PC-3 (cell line): ENCODE results near the gene TMEM209. TPM values are rescaled to one million over a fixed set of nuclear protein-coding genes. Genes with fewer than 3 reads are reported as not detected.

ENCODE experiments used
- ATAC-seq: fragments of 200-7000 bp; cut with Tn5 transposase; 2 replicates; pipeline ENCODE4 v1.9.1; 2020; ENCODE audit warnings: mild to moderate bottlenecking, moderate library complexity
- BruUV-seq: library from RNA; stranded (reverse); fragments of 400-500 nt; replicated peaks from 2 replicates; lab custom pipeline; 2021; lab: Mats Ljungman, UMichigan
- CTCF ChIA-PET: fragments of 300-600 bp; sonication (Branson Sonifier 250); formaldehyde crosslinking; loops from one replicate; lab custom pipeline; 2022; ENCODE audit warnings: antibody characterized with exemption; lab: Charles Lee
- POLR2A ChIA-PET: fragments of 300-600 bp; sonication (Branson Sonifier 250); formaldehyde crosslinking; loops from one replicate; lab custom pipeline; 2022; ENCODE audit warnings: antibody characterized with exemption; ENCODE audit not compliant: unreplicated experiment; lab: Charles Lee
- DNase-seq: peaks from one replicate; pipeline ENCODE4 v3.0.0-alpha.2; 2015
- H2AFZ ChIP-seq: fragments of 300-600 bp; sonication (generic); 2 replicates; pipeline ENCODE4 v1.6.0; 2016; ENCODE audit warnings: antibody characterized with exemption, low read length
- H3F3A ChIP-seq: fragments of 300-600 bp; sonication (generic); one replicate; pipeline ENCODE4 v1.6.0; 2017; ENCODE audit warnings: antibody characterized with exemption, low read length, control low read depth, mild to moderate bottlenecking; ENCODE audit not compliant: unreplicated experiment
- H3K27ac ChIP-seq: fragments of 300-600 bp; sonication (generic); 2 replicates; pipeline ENCODE4 v1.5.1; 2016; ENCODE audit warnings: mild to moderate bottlenecking, low read length
- H3K27me3 ChIP-seq: fragments of 300-600 bp; sonication (generic); 2 replicates; pipeline ENCODE4 v1.6.1; 2016; ENCODE audit warnings: low read length, mixed read lengths
- H3K36me3 ChIP-seq: fragments of 300-600 bp; sonication (generic); 2 replicates; pipeline ENCODE4 v1.6.1; 2016; ENCODE audit warnings: low read depth, mixed run types, low read length, mixed read lengths
- H3K4me1 ChIP-seq: fragments of 300-600 bp; sonication (generic); 2 replicates; pipeline ENCODE4 v1.5.1; 2016; ENCODE audit warnings: low read length; ENCODE audit not compliant: insufficient read depth
- H3K4me2 ChIP-seq: fragments of 300-600 bp; sonication (generic); 2 replicates; pipeline ENCODE4 v1.6.0; 2016; ENCODE audit warnings: low read length
- H3K4me3 ChIP-seq: fragments of 300-600 bp; sonication (generic); 2 replicates; pipeline ENCODE4 v1.5.1; 2016; ENCODE audit warnings: mild to moderate bottlenecking, low read length, mixed read lengths
- H3K79me2 ChIP-seq: fragments of 300-600 bp; sonication (generic); 2 replicates; pipeline ENCODE4 v1.6.1; 2017; ENCODE audit warnings: low read length, mixed read lengths
- H3K9ac ChIP-seq: fragments of 300-600 bp; sonication (generic); 2 replicates; pipeline ENCODE4 v1.6.0; 2016; ENCODE audit warnings: mild to moderate bottlenecking, low read length
- H3K9me2 ChIP-seq: fragments of 300-600 bp; sonication (generic); replicated peaks from 2 replicates; pipeline ENCODE4 v1.6.1; 2016; ENCODE audit warnings: mixed run types, low read length, mixed read lengths
- H3K9me3 ChIP-seq: fragments of 300-600 bp; sonication (generic); 2 replicates; pipeline ENCODE4 v1.6.1; 2016; ENCODE audit warnings: low read length, mixed read lengths
- H4K20me1 ChIP-seq: fragments of 300-600 bp; sonication (generic); 2 replicates; pipeline ENCODE4 v1.6.1; 2016; ENCODE audit warnings: low read length, mixed read lengths
- EZH2 ChIP-seq: fragments of 300-600 bp; sonication (generic); IDR thresholded peaks from one replicate; pipeline ENCODE4 v1.6.1; 2017; ENCODE audit warnings: antibody characterized with exemption, mild to moderate bottlenecking, low read length; ENCODE audit not compliant: unreplicated experiment
- EZH2phosphoT487 ChIP-seq: fragments of 300-600 bp; sonication (generic); IDR thresholded peaks from 2 replicates; pipeline ENCODE4 v1.6.1; 2018; ENCODE audit warnings: mild to moderate bottlenecking, antibody characterized with exemption, low read length, borderline replicate concordance
- intact Hi-C: fragments of 100-400 bp; cut with micrococcal nuclease; formaldehyde crosslinking; loops from 2 replicates; pipeline ENCODE4 v1.9.0; 2023
- total RNA-seq: library from RNA; depleted of rRNA; stranded (reverse); fragments of >200 nt; gene quantifications from 2 replicates; pipeline ENCODE4 v1.2.3, GENCODE V29; 2014
- TF ChIP-seq, protein P1 (sequence below): fragments of 300-600 bp; sonication (generic); conservative IDR thresholded peaks from 2 replicates; pipeline ENCODE4 v1.5.1; 2017; ENCODE audit warnings: antibody characterized with exemption, low read depth, mild to moderate bottlenecking, low read length

Gene TMEM209
- total RNA-seq, 1 experiment from 2014 or later: 23.2 TPM

DNA sequence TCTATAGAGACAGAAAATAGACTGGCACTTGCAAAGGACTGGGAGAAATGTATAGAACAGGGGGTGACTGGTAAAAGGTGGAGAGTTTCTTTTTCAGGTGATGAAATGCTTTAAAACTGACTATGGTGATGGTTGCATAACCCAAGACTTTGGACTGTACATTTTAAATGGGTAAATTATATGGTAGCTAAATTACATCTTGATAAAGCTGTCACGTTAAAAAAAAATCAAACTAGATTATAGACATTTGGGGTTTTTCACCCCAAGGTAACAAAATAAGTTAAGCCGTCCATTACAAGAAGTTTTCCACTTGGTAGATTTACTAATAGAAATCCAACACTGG, 24.0 kb downstream of the TMEM209 start:
- Histone ChIP-seq H4K20me1 (no peaks in the 10 kb centered on the region), H2AFZ (no peak overlapping the region), H3K9ac (no peak overlapping the region), H3K4me3 (no peak overlapping the region), H3K9me2 (no peaks in the 10 kb centered on the region), H3K4me1 (no peaks in the 10 kb centered on the region), H3K9me3 (no peaks in the 10 kb centered on the region), H3K4me2 (no peak overlapping the region), H3K36me3 (peaks cover 50% of the 10 kb centered on the region), H3K27ac (peak overlapping the region; percentile 16), H3F3A (no peaks in the 10 kb centered on the region), H3K79me2 (no peaks in the 10 kb centered on the region), H3K27me3 (no peaks in the 10 kb centered on the region)
- CTCF ChIA-PET: no interaction called here
- intact Hi-C loops: no loop called here
- TF ChIP-seq EZH2phosphoT487: no peak
- TF ChIP-seq, protein P1, sequence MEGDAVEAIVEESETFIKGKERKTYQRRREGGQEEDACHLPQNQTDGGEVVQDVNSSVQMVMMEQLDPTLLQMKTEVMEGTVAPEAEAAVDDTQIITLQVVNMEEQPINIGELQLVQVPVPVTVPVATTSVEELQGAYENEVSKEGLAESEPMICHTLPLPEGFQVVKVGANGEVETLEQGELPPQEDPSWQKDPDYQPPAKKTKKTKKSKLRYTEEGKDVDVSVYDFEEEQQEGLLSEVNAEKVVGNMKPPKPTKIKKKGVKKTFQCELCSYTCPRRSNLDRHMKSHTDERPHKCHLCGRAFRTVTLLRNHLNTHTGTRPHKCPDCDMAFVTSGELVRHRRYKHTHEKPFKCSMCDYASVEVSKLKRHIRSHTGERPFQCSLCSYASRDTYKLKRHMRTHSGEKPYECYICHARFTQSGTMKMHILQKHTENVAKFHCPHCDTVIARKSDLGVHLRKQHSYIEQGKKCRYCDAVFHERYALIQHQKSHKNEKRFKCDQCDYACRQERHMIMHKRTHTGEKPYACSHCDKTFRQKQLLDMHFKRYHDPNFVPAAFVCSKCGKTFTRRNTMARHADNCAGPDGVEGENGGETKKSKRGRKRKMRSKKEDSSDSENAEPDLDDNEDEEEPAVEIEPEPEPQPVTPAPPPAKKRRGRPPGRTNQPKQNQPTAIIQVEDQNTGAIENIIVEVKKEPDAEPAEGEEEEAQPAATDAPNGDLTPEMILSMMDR: no peak
- TF ChIP-seq EZH2: no peak
- no TSS peak for BruUV-seq
- DNase-seq: no peak
- POLR2A ChIA-PET: no interaction called here
- ATAC-seq: no peak

DNA sequence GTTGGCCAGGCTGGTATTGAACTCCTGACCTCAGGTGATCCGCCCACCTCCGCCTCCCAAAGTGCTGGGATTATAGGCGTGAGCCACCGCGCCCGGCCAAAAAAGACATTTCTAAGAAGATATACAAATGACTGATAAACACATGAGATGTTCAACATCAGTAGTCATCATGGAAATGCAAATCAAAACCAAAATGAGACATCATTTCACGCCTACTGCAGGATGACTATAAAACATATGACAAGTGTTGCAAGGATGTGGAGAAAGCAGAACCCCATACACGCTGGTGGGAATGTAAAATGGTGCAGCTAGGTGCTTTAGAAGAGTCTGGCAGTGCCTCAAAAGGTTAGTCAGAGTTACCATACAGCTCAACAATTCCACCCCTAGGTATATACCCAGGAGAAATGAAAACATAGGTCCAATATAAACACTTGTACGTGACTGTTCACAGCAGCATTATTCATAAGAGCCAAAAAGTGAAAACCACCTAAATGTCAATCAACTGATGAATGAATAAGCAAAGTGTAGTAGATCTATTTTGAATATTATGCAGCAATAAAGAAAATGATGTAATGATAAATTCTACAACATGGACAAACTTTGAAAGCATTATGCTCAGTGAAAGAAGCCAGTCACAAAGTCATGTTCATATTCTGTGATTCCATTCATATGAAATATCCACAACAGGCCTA, 24.5 kb downstream of the TMEM209 start:
- ChIA-PET CTCF (no interaction called here), POLR2A (no interaction called here)
- no TSS peak for BruUV-seq
- no peaks in the 10 kb centered on the region for H3K27me3 ChIP-seq
- H3K9me2 ChIP-seq: no peaks in the 10 kb centered on the region
- no peaks in the 10 kb centered on the region for H4K20me1 ChIP-seq
- H3K4me1 ChIP-seq: no peaks in the 10 kb centered on the region
- no peak overlapping the region for H2AFZ ChIP-seq
- peak overlapping the region; percentile 43 for H3K27ac ChIP-seq
- intact Hi-C loops: no loop called here
- peak; percentile 98 for ATAC-seq
- peak; percentile 59 for DNase-seq
- no peak overlapping the region for H3K9ac ChIP-seq
- H3K4me2 ChIP-seq: no peak overlapping the region
- H3K36me3 ChIP-seq: peaks cover 50% of the 10 kb centered on the region
- no peak overlapping the region for H3K4me3 ChIP-seq
- H3K9me3 ChIP-seq: no peaks in the 10 kb centered on the region
- no peaks in the 10 kb centered on the region for H3K79me2 ChIP-seq
- TF ChIP-seq, protein P1: no peak
- TF ChIP-seq EZH2 (no peak), EZH2phosphoT487 (no peak)
- H3F3A ChIP-seq: no peaks in the 10 kb centered on the region

GRCh38 chr7:130179631-130180030, 25.6 kb downstream of the TMEM209 start:
- Histone ChIP-seq H3K79me2 (no peaks in the 10 kb centered on the region), H3K9me3 (no peaks in the 10 kb centered on the region), H3K36me3 (peaks cover 41% of the 10 kb centered on the region), H3K4me1 (no peaks in the 10 kb centered on the region), H4K20me1 (no peaks in the 10 kb centered on the region), H3K27ac (no peak overlapping the region), H3K9ac (no peak overlapping the region), H3K4me2 (no peak overlapping the region), H3K27me3 (no peaks in the 10 kb centered on the region), H3F3A (no peaks in the 10 kb centered on the region), H3K4me3 (no peak overlapping the region), H2AFZ (no peak overlapping the region), H3K9me2 (no peaks in the 10 kb centered on the region)
- intact Hi-C loops: no loop called here
- ATAC-seq (no peak), DNase-seq (no peak)
- ChIA-PET POLR2A (interaction anchor here (0.6 kb wide), 1 partner anchor 42 kb away, joined by 10 read pairs; no protein-coding TSS in a partner anchor), CTCF (no interaction called here)
- no TSS peak for BruUV-seq
- no peak for TF ChIP-seq EZH2phosphoT487
- no peak for TF ChIP-seq EZH2
- TF ChIP-seq, protein P1: no peak
